Middle frontal gyrus (tissue), 1 donor: ENCODE data around the gene MTHFD1L.

ENCODE experiments used
- DNase-seq: peaks from one replicate; pipeline ENCODE4 v3.0.0-alpha.2; 2015; ENCODE audit warnings: low spot score; ENCODE audit errors: extremely low spot score

The MTHFD1L gene

DNA sequence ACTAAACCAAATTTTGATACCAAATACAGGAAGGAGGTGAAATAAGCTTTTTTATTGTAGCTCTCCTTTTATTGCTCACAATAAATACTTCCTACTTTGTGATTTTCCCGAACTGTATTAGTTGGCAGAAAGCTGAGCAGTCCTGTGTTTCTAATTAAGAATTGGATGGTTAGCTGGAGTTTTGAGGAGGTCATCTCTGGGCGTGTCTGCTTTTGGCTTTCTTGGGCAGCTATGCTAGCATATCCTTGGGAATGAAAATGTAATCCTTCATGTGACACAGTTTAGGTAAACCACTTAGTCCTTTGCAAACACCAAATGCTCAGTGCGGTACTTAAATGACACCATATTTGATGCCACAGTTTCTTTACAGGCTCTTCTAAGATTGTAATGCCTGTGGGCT, 67.5 kb downstream of the MTHFD1L start:
- DNase-seq, result no peak

DNA sequence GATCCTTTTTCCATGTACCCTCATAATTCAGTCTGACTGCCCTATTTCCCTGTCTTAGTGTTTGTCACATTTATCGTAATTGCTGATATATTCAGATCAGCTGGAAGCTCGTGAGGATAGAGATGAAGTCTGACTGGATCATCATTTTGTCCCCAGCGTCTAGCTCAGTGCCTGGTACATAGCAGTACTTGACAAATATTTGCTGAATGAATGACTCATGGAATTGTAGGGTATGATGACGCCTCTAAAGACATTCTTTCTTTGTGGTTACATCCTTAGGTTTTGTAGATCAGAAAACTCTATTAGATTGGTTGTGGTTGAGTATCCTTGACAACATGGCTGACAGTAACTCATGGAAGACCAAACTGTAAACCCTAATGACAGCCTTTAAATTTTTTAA, 68.9 kb downstream of the MTHFD1L start:
- DNase-seq, result no peak

DNA sequence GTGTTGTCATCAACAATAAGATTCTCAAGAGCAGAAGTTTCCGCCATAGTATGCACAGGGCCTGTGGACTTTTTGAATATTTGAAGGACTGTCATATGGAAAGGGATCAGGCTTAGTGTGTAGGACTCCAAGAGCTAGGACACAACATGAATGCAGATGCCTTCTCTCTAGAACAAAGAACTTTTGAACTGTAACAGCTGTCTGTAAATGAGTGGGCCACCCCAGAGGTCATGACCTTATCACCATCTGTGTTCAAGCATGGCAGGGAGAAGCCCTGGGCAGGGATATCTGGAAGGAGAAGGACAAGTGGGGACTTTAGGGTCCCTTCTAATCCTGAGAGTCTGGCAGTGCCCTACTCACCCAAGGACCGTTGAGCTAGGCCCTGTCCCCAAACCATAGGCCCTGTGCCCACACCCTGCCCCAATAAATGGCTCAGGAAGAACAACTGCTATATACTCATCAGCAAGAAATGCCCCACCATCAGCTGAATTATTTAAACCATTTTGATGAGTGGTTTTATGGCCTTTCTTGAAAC, 70.6 kb downstream of the MTHFD1L start:
- no peak for DNase-seq

DNA sequence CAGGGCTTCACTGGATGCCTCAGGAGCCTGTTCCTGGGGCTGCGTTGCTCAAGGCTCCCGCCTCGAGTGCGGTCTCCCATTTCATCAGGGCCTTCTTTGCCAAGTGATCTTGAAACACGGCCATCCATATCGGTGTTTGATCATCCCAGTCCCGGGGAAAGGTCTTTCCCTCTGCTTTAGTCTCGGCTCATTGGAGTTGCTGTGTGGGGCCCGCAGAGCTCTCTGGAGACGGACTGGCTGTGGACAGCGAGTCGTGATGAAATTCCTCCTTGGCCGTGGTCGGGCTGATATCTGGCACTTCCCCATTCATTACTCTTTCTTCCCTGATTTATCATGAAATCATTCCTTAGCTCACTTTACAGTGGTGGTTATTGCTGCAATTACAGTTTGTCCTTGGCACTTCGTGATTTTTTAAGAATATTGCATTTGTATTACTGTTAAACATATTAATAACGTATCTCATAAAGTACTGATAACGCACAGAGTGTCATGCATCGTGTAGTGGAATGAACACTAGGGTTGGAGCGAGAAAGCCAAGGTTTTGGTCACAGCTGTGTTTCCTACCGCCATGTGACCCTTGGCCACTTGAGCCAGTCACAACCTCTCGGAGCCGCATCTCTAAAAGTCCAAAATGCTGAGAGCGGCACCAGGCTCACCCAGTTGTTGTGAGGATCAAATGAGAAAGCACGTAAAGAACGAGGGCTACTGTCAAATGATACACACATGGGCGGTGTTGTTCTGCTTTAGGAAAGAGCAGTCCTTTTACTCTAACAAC, 71.8 kb downstream of the MTHFD1L start:
- no peak for DNase-seq

DNA sequence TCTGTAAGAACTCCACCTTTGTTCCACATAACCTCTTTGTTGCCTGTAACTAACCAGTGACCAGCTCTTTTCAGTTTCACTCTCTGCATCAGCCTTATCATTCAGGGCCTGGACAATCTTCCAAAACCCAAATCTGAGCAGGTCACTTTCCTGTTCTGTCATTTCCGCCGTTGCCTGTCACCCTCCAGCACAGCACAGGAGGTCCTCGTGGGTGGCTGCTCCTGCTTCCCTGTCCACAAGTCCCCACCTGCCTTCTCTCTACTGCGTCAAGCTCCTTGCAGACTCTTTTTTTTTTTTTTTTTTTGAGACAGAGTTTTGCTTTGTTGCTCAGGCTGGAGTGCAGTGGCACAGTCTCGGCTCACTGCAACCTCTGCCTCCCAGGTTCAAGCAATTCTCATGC, 73.9 kb downstream of the MTHFD1L start:
- DNase-seq, result no peak

DNA sequence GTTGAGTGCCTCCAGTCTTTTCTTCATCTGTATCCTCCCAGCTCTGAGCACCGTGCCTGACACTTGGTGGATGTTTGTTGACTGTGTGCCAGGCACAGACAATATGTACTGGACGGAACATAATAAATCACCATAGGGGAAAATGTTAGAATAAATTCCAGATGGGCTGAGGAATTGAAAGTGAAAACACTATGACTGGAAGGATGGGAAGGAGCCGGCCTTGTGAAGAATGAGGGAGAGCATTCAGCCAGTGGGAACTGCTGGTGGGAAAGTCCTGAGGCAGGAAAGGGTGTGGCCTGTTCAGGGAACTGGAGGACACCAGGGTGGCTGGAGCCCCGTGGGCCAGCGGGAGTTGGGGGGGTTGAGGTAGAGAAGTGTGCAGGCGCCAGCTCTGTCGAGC, 75.4 kb downstream of the MTHFD1L start:
- no peak for DNase-seq

DNA sequence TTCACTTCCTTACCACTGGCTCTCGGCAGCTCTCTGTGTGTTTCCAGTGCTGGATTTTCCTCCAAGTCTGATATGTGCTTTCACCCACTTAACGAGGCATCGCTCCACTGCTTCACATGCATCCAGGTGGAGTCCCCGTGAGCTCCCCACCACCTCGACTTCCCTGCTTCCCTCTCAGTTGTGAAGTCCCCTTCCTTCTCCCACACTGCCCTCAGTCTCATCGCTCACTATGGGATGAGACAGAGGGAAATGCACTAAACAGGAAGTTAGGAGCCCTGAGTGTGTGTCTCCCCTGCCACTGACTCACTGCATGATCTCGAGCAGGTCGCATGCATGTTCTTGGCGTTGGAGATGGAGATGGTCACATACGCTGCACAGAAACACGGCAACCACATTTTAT, 84.0 kb downstream of the MTHFD1L start:
- DNase-seq, result no peak

DNA sequence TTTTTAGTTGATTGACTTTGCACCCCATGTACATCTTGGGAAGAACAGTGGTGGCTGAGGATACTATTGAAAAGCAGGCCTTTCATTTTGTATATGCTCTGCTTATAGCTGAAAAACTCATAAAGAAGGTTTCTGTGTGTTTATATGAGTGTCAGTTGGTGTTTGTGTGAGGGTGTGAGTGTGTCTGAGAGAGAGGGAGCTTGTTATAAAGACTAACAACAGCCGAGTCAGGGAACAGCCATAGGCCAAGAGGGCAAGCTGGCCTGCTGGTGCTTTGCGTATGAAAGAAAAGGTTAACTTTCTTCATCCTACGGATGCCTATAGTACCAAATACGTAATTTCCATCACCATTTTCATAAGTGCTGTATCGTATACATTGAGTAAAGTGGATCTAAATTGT, 88.3 kb downstream of the MTHFD1L start:
- no peak for DNase-seq

DNA sequence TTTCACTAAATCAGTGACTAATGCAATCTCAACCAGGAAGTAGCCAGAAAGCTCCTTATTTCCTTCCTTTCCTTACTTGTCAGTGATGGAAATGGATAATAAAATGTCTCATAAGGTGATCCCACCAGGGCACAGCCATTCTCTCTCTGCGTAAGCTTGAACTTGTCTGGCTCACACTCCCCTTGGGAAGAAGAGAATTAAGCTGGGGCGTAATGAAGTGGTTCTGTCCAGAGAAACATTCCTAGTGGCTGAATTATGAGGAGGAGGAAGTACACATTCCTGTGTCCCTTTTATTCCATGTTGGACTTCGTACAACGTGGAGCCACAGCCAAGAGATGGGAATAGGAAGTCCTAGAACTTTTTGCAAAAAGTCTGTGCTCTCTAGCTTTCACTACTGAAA, 93.7 kb downstream of the MTHFD1L start:
- DNase-seq, result no peak

DNA sequence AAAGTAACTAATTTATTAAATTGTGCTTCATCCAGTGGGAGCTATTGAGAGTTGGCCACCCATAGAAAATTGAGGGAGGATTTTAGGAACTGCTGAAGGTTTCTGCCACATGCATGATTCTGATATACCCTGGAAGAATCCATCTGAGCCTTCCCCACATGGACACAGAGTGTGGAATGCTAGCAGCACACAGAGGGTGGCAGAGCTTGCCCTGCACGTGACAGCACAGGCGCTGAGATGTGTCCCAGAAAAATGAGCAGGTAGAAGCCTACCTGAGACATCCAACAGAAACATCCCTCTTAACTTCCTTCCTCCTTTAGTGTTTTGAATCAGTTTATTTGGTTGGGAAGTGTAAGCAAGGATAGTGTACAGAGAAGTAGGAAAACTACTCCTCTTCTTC, 96.9 kb downstream of the MTHFD1L start:
- no peak for DNase-seq

DNA sequence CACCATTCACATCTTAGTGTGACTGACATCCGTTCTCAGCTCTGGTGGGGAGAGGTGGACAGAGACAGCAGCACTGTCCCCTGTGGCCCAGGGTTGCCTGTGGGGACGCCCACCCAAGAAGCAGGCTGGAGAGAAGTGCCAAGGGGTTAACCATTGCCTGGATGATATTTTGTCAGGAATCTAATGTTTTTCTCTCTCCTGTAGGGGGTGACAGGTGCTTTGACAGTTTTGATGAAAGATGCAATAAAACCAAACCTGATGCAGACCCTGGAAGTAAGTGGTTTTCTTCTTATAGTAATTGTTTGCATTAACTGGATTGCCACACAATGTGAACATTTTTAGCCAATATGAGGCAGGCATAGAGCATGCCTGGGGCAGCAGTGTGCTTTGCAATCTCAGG, 99.3 kb downstream of the MTHFD1L start:
- no peak for DNase-seq

DNA sequence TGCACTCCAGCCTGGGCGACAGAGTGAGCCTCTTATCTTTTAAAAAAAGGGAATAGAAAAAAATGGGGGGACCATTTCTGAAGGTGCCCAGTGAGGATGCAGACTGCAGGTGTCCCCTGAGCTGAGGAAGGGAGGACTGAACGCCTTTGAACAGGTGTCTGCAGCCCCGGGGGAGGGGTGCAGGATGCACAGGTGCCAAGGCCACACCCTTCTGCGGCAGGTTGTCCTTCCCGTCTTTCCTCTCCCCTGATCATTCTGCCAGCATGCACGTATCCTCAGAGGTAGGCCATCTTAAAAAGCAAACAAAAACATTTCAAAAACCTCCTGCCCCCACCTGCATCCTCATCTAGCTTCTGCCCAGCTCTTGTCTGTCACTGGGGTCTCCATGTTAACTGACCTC, 101.3 kb downstream of the MTHFD1L start:
- DNase-seq, result no peak

DNA sequence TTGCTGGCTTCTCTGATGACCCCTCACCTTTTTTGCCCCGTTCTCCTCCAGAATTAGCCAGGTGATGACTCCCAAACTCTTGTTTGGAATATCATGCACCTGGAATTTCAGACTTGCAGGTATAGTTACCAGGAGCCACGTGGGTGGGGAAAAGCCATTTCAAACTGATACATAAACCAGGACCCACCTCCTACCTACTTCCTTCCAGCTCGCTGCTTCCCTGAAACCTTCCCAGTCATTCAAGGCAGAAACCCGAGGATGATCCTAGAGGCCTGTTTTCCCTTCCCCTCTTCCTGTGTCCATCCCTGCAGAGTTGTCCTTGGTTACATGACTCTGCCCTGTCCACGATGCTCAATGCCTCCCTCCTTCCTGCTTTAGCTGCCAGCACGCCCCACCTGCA, 101.9 kb downstream of the MTHFD1L start:
- no peak for DNase-seq

DNA sequence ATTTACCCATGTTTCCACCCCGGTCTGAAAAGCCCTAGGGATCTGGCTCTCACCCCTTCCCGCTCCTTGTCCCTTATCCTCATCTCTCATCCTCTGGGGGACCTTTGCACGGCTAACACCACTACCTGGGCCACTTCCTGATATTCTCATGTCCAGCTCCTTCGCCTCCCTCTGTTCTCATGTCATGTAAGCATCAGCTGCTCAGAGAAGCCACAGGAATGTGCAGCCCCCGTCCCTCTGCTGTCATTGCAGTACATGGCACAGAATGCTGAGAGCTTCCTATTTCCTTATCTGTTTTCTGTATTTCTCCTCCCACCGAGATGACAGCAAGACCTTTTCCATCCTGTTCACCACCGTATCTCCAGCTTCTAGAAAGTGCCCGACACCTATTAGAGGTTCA, 102.4 kb downstream of the MTHFD1L start:
- DNase-seq, result no peak

DNA sequence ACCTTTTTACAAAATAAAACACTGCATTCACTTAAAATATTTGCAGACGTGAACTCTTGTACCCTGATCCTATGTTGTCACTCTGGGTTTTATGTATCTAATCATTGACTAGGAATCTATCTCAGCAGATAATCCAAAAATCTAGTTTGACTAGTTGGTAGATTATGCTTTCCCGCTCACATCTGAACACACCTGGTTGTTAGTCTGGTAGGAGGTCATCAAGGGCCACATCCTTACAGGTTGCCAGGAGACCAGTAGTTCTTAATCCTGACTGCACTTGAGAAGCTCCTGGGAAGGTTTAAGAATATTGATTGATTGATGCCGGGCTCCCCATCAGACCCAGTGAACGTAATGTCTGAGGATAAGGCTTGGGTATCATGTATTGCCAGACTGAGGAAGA, 104.4 kb downstream of the MTHFD1L start:
- no peak for DNase-seq

DNA sequence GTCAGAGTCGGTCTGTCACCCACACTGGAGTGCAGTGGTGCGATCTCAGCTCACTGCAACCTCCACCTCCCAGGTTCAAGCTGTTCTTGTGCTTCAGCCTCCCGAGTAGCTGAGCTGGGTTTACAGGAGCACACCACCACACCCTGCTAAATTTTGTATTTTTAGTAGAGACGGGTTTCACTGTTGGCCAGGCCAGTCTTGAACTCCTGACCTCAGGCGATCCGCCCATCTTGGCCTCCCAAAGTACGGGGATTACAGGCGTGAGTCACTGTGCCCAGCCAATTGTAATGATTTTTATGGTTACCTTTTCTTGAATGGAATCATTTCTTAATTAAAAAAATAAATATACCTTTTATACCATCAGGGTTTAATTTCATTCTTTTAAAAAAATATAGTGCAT, 105.7 kb downstream of the MTHFD1L start:
- no peak for DNase-seq

DNA sequence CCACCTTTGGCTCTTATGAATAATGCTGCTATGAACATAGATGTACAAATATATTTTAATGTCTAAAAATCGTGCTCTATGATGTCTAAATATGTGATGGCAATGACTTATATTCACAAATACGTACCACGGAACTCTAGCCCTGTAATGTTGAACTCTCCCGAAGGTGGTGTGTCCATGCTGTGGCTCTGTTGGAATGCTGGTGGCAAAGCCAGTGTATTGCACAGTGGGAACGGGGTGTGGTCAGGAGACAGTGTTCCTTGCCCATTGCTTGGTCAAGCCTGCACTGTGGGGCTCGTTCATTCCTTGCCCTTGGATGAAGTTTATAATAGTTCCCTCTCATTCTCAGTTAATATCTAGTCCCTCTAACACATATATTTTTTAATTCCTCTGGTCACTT, 109.6 kb downstream of the MTHFD1L start:
- DNase-seq, result no peak

DNA sequence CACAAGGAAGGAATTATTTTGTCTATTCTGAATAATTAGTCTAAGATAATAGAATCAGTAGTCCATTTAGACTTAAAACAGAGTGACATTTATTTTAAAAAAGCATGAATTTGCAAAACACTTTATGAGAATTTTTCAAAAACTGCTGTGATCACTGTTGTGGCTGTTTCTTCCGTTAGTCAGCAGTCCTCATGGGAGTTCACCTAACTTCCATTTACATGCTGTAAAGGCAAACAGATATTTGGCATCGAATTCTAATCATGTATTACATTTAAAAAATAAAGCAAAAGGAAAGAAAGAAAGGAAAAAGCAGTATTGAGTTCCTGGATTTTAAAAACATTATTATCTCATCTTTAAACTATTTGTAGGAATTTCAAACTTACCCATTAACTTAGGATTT, 111.8 kb downstream of the MTHFD1L start:
- DNase-seq, result no peak

DNA sequence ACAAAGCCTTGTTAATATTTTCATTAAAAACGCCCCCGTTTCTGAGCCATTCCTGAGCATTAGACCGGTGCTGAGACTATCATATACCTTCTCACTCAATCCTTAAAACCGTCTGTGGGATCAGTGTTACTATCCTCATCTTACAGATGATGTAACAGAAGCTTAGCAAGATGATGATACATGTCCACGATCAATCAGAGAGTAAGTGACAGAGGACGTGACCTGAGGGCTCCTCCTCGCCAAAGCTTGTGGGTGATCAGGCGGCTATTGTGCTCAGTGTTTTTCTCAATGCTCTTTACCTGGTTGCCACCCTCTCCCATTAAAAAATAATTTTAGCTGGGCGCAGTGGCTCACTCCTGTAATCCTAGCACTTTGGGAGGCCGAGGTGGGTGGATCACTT, 113.1 kb downstream of the MTHFD1L start:
- no peak for DNase-seq

DNA sequence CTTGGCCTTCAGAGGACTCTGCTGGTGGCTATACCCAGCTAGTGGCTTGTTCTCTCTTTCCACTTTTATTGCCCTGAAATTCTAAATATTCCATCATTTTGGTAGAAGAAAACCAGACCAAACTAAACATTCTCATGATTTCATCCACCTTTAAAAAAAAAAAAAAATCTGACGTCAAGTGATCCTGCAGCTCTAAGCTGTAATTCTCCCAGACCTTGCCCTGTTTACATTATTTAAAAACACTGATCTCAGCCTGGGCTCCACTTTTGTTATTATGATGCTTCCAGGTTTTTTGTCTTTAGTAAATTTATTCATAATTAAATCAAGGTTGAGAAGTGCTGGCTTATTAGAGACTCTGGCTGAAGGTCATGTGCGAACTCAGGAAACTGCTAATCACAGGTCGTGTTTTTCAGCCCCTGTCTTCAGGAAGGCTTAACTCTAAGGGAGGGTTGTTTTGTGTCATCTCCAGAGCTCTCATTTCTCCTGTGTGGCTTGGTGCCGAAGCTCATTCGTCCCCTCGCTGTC, 114.4 kb downstream of the MTHFD1L start:
- no peak for DNase-seq

DNA sequence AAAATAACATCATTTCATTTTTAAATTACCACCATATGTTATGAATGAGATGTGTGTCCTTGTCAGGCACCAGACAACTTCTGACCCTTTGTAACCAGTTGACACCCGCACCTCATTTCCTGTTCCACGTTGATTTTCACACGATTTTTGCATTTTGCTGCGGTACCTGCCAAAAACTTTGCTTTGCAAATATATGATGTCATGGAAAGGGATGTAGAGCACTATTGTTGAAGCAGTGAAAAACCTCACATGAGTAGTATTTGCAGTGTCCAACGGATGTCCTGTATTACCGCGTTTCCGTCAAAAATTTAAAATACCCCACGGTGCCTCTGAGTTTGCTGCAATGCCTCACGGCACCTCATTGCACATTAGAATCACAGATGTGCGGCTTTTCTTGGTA, 115.6 kb downstream of the MTHFD1L start:
- DNase-seq, result no peak

DNA sequence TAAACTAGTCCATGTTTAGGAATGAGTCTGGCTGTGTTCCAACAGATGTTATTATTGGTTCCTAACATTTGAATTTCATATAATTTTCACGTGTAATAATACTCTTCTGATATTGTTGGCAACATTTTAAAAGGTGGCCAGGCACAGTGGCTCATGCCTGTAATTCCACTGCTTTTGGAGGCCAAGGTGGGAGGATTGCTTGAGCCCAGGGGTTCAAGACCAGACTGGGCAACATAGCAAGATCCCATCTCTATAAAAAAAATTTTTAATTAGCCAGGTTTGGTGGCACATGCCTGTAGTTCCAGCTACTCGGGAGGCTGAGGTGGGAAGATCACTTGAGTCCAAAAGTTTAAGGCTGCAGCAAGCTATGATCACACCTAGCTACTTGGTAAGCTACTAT, 116.2 kb downstream of the MTHFD1L start:
- no peak for DNase-seq

DNA sequence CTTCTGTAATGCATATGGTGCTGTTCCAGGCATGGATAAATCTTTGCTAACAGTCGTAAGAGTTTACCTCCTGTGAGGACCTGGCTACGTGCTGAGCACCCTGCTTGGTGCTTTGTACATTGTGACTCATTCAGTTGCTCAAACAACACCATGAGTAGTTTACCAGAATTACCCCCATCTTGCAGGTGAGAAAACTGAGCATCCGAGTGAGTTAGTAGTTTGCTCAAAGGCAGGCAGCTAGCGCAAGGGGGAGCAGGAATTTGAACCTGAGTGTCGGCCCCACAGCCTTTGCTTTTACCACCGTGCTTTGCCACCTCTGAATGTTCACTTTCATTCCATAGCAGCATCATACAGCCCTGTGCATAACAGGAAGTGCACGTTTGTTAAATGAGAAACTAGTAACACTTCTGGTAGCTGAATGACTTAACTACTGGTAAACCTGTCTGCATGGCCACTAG, 121.9 kb downstream of the MTHFD1L start:
- no peak for DNase-seq
